ENCODE results near the gene INPP4B. TPM values are rescaled to one million over a fixed set of nuclear protein-coding genes. Genes with fewer than 3 reads are reported as not detected.

INPP4B gene
- total RNA-seq, 1 experiment from 2014 or later = 41.0 TPM

- CTCF ChIA-PET = no interaction called here
- Histone ChIP-seq H2AFZ (ENCODE audit: low read length) (no peak overlapping the region), H3K4me2 (ENCODE audit: low read length) (no peak overlapping the region), H3K9me2 (replicated peaks; ENCODE audit: low read length) (no peaks in the 10 kb centered on the region), H3K4me1 (ENCODE audit: insufficient read depth, low read length) (no peaks in the 10 kb centered on the region), H4K20me1 (ENCODE audit: low read length) (no peaks in the 10 kb centered on the region), H3K4me3 (ENCODE audit: low read length) (no peak overlapping the region), H3K9ac (ENCODE audit: low read length) (no peak overlapping the region), H3K27me3 (ENCODE audit: low read length) (no peaks in the 10 kb centered on the region), H3K9me3 (ENCODE audit: low read length) (peaks cover 18% of the 10 kb centered on the region; the same call in 1 of the 2 replicates), H3F3A (ENCODE audit: low read length, unreplicated experiment) (no peaks in the 10 kb centered on the region), H3K79me2 (ENCODE audit: low read length) (no peaks in the 10 kb centered on the region), H3K27ac (ENCODE audit: low read length) (no peak overlapping the region), H3K36me3 (ENCODE audit: low read depth, low read length) (peaks cover 5% of the 10 kb centered on the region; the same call in 1 of the 2 replicates)
- TF ChIP-seq EZH2phosphoT487 (IDR thresholded peaks at IDR 0.05; ENCODE audit: borderline replicate concordance, low read length) = no peak
- TF ChIP-seq EZH2 (IDR thresholded peaks at IDR 0.05; ENCODE audit: low read length, unreplicated experiment) = no peak
- intact Hi-C loops (cut with micrococcal nuclease) = no loop called here
- POLR2A ChIA-PET (ENCODE audit: unreplicated experiment) = no interaction called here
- DNase-seq (no peak), ATAC-seq (no peak)
- no TSS peak for BruUV-seq (replicated peaks)
Observed at GRCh38 chr4:141999446-142000143, 846.5 kb downstream of the INPP4B start.

- H4K20me1 ChIP-seq (ENCODE audit: low read length) = no peaks in the 10 kb centered on the region
- H3K4me2 ChIP-seq (ENCODE audit: low read length) = no peak overlapping the region
- TF ChIP-seq EZH2 (IDR thresholded peaks at IDR 0.05; ENCODE audit: low read length, unreplicated experiment) (no peak), CTCF (conservative IDR thresholded peaks at IDR 0.05; ENCODE audit: low read depth, low read length) (no peak), EZH2phosphoT487 (IDR thresholded peaks at IDR 0.05; ENCODE audit: borderline replicate concordance, low read length) (no peak)
- intact Hi-C loops (cut with micrococcal nuclease) = no loop called here
- H2AFZ ChIP-seq (ENCODE audit: low read length) = no peak overlapping the region
- POLR2A ChIA-PET (ENCODE audit: unreplicated experiment) = no interaction called here
- no peaks in the 10 kb centered on the region for H3K27me3 ChIP-seq (ENCODE audit: low read length)
- H3K9me3 ChIP-seq (ENCODE audit: low read length) = peaks cover 18% of the 10 kb centered on the region; the same call in 1 of the 2 replicates
- no peak overlapping the region for H3K9ac ChIP-seq (ENCODE audit: low read length)
- peaks cover 5% of the 10 kb centered on the region; the same call in 1 of the 2 replicates for H3K36me3 ChIP-seq (ENCODE audit: low read depth, low read length)
- BruUV-seq (replicated peaks) = no TSS peak
- H3K27ac ChIP-seq (ENCODE audit: low read length) = no peak overlapping the region
- H3K4me1 ChIP-seq (ENCODE audit: insufficient read depth, low read length) = no peaks in the 10 kb centered on the region
- CTCF ChIA-PET = interaction anchor here (0.7 kb wide), 1 partner anchor 1057 kb away, joined by 3 read pairs; no protein-coding TSS in a partner anchor
- H3K79me2 ChIP-seq (ENCODE audit: low read length) = no peaks in the 10 kb centered on the region
- H3K4me3 ChIP-seq (ENCODE audit: low read length) = no peak overlapping the region
- no peaks in the 10 kb centered on the region for H3F3A ChIP-seq (ENCODE audit: low read length, unreplicated experiment)
- ATAC-seq = no peak
- no peak for DNase-seq
- H3K9me2 ChIP-seq (replicated peaks; ENCODE audit: low read length) = no peaks in the 10 kb centered on the region
Observed at GRCh38 chr4:141995056-141995455, 851.0 kb downstream of the INPP4B start.

GRCh38 chr4:141977433-141977832, 868.7 kb downstream of the INPP4B start:
- H3K4me1 ChIP-seq (ENCODE audit: insufficient read depth, low read length) = no peaks in the 10 kb centered on the region
- no peaks in the 10 kb centered on the region for H3K79me2 ChIP-seq (ENCODE audit: low read length)
- no peaks in the 10 kb centered on the region for H3K27me3 ChIP-seq (ENCODE audit: low read length)
- ChIA-PET POLR2A (ENCODE audit: unreplicated experiment) (no interaction called here), CTCF (no interaction called here)
- H3F3A ChIP-seq (ENCODE audit: low read length, unreplicated experiment) = no peaks in the 10 kb centered on the region
- DNase-seq = peak; percentile 16
- BruUV-seq (replicated peaks) = no TSS peak
- H3K4me2 ChIP-seq (ENCODE audit: low read length) = no peak overlapping the region
- no peak overlapping the region for H2AFZ ChIP-seq (ENCODE audit: low read length)
- H3K9me2 ChIP-seq (replicated peaks; ENCODE audit: low read length) = no peaks in the 10 kb centered on the region
- H3K9me3 ChIP-seq (ENCODE audit: low read length) = peaks cover 1% of the 10 kb centered on the region; the same call in 1 of the 2 replicates
- ATAC-seq = no peak
- no peaks in the 10 kb centered on the region for H3K36me3 ChIP-seq (ENCODE audit: low read depth, low read length)
- H4K20me1 ChIP-seq (ENCODE audit: low read length) = no peaks in the 10 kb centered on the region
- intact Hi-C loops (cut with micrococcal nuclease) = no loop called here
- no peak overlapping the region for H3K9ac ChIP-seq (ENCODE audit: low read length)
- no peak for TF ChIP-seq EZH2 (IDR thresholded peaks at IDR 0.05; ENCODE audit: low read length, unreplicated experiment)
- TF ChIP-seq CTCF (conservative IDR thresholded peaks at IDR 0.05; ENCODE audit: low read depth, low read length) = no peak
- TF ChIP-seq EZH2phosphoT487 (IDR thresholded peaks at IDR 0.05; ENCODE audit: borderline replicate concordance, low read length) = no peak
- H3K27ac ChIP-seq (ENCODE audit: low read length) = no peak overlapping the region
- no peak overlapping the region for H3K4me3 ChIP-seq (ENCODE audit: low read length)

Measured in PC-3 (cell line).